Measurements from ENCODE around the gene FAM72D.
"Not testable (repeated sequence)": the region's sequence is repeated elsewhere in the genome, so short reads cannot be mapped to it uniquely, and the experiment has no call there.

DNA sequence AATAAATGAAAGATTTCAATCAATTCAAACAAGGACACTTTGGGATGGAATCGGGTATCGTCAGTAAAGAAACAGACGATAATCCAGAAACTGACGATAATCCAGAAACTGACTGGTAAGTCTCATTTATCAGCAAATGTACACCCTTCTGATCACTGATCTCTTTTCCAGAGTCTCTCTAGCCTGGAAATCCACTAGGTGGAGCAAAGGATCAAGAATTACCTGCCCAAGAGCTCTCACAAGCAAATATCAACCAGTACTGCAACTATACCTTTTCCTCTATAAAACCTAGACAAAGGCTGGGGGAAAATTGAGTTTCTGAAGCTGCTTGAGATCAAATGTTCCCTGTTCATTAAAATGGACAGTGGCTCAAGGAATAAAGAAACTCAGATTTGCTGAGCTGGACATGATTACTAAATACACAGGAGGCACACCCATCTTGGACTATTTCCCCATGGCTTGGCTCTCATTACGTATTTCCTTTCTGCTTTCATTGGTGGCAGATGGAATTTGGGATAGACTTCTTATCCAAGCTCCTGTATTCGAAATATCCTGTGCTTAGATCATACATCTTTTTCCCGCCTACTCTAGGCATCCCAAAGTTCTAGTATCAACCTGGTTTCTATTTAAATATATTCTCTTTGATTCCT lies 28.3 kb downstream of the FAM72D start:
- not testable (repeated sequence) for TF ChIP-seq POLR2A (IDR thresholded peaks at IDR 0.05; ENCODE audit: low read length); GATA1 (IDR thresholded peaks at IDR 0.05; ENCODE audit: low read depth, low read length)
